Stimulated activated CD4-positive, alpha-beta T cell treated with anti-CD3 and anti-CD28 coated beads, Interleukin-1b, Interleukin-23, amount 100 ng/mL, for 48 hours (primary cell): ENCODE measurements around the gene COL4A3.
"Not testable (repeated sequence)": the region's sequence is repeated elsewhere in the genome, so short reads cannot be mapped to it uniquely, and the experiment has no call there.

ENCODE experiments used
- DNase-seq: peaks from one replicate; pipeline ENCODE4 v3.0.0-alpha.2; 2020

The COL4A3 gene

GRCh38 chr2:227160164-227160563, 4.3 kb upstream of the COL4A3 start:
- no peak for DNase-seq

GRCh38 chr2:227161947-227162346, 2.5 kb upstream of the COL4A3 start:
- no peak for DNase-seq

GRCh38 chr2:227163485-227163997, 883 bp upstream of the COL4A3 start:
- no peak for DNase-seq

GRCh38 chr2:227164763-227165291, 403 bp downstream of the COL4A3 start:
- DNase-seq: peak; percentile 26

GRCh38 chr2:227171779-227172178, 7.4 kb downstream of the COL4A3 start:
- DNase-seq: not testable (repeated sequence)

GRCh38 chr2:227177592-227178336, 13.3 kb downstream of the COL4A3 start:
- no peak for DNase-seq

- no peak for DNase-seq
Measured at GRCh38 chr2:227179988-227180685, 15.7 kb downstream of the COL4A3 start.

- DNase-seq: no peak
Measured at GRCh38 chr2:227180770-227181169, 16.3 kb downstream of the COL4A3 start.

- DNase-seq: no peak
Measured at GRCh38 chr2:227182765-227183164, 18.3 kb downstream of the COL4A3 start.

GRCh38 chr2:227183657-227184367, 19.4 kb downstream of the COL4A3 start:
- DNase-seq: no peak

- DNase-seq: no peak
Measured at GRCh38 chr2:227185615-227186232, 21.3 kb downstream of the COL4A3 start.

- no peak for DNase-seq
Measured at GRCh38 chr2:227186751-227187150, 22.3 kb downstream of the COL4A3 start.

GRCh38 chr2:227188292-227188691, 23.9 kb downstream of the COL4A3 start:
- DNase-seq: no peak

GRCh38 chr2:227191367-227191766, 26.9 kb downstream of the COL4A3 start:
- DNase-seq: no peak

GRCh38 chr2:227192491-227192890, 28.1 kb downstream of the COL4A3 start:
- DNase-seq: no peak

GRCh38 chr2:227194219-227194618, 29.8 kb downstream of the COL4A3 start:
- no peak for DNase-seq

GRCh38 chr2:227198866-227199265, 34.4 kb downstream of the COL4A3 start:
- DNase-seq: no peak

- DNase-seq: no peak
Measured at GRCh38 chr2:227201771-227202170, 37.3 kb downstream of the COL4A3 start.

GRCh38 chr2:227204452-227204851, 40.0 kb downstream of the COL4A3 start:
- DNase-seq: no peak

- DNase-seq: no peak
Measured at GRCh38 chr2:227205701-227206100, 41.3 kb downstream of the COL4A3 start.

- DNase-seq: no peak
Measured at GRCh38 chr2:227206406-227206805, 42.0 kb downstream of the COL4A3 start.

GRCh38 chr2:227207573-227207972, 43.1 kb downstream of the COL4A3 start:
- no peak for DNase-seq

GRCh38 chr2:227214622-227215041, 50.2 kb downstream of the COL4A3 start:
- DNase-seq: no peak
